Limb (tissue), 2 donors: ENCODE data around the gene LRRC25.

Experiments used
- DNase-seq, 2 donors: peaks; one replicate each; pipeline ENCODE4 v3.0.0-alpha.2; 2016; ENCODE audit errors: extremely low spot score in 2 of 2

LRRC25 gene

DNA sequence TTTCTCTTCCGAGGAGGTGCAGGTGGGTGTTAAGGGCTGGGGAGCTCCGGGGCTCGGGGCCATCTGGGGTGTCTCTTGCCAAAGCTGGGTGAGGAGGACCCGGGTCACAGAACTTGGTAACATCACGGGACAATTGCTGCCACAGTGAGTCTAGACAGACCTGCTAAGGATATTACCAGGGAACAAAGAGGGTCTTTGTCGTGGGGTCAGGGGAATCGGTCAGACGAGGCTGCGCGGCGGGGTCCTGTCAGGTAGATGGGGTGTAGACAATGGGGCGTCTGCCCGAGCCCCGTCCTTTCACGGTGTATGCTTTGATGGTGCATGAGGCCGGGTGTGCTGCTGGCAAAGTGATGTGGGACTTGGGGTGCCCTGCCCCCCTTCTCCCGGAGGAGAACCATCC lies 49.3 kb downstream of the LRRC25 start:
- no peak for DNase-seq

GRCh38 chr19:18346091-18346490 lies 51.3 kb downstream of the LRRC25 start:
- no peak for DNase-seq

GRCh38 chr19:18345296-18345695 lies 52.1 kb downstream of the LRRC25 start:
- no peak for DNase-seq

DNA sequence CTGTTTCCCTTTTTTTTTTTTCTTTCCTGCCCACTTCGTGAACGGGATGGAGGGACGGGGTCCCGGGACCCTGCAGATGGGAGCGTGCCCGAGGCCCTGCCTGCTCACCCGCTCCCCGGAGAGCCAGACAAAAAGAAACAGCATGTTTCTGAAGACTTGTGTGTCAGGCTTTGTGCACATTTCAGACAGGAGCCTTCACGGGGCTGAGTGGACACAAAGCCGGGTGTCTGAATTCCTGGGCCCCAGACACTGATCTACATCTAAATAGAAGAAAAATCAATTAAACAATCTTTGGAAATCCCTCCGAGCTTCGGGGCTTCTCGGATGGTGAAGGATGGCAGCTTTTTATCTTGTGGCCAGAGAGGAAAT lies 52.9 kb downstream of the LRRC25 start:
- DNase-seq: no peak

DNA sequence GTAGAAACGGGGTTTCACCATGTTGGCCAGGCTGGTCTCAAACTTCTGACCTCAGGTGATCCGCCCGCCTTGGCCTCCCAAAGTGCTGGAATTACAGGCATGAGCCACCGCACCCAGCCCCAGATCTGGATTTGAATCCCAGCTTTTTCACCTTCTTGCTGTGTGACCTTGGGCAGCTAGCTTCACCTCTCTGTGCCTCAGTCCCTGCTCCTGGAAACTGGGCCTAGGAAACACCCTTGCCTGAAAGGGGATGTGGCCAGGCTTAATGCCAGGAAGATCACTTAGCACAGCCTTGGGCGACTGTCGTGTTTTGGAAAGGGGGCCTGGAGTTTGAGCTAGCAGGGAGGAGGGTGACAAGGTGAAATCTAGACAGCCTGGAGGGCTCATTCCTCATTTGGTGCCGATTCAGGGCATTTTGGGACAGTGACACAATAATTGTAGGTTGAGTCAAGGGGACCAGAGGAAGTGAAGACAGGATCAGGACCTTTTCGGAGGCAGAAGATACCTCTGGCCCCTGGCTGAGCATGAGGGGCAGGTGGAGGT lies 55.3 kb downstream of the LRRC25 start:
- no peak for DNase-seq
